Loucy (cell line): ENCODE data around the gene NPTN.

Source experiments
- H2AFZ ChIP-seq: fragments of 200-600 bp; sonication (generic); 2 replicates; pipeline ENCODE4 v1.6.0; 2016; ENCODE audit warnings: antibody characterized with exemption, mild to moderate bottlenecking, low read length, moderate library complexity
- H3F3A ChIP-seq: fragments of 200-600 bp; 2 replicates; pipeline ENCODE4 v1.6.0; 2016; ENCODE audit warnings: antibody characterized with exemption, low read depth, mild to moderate bottlenecking
- H3K27me3 ChIP-seq: fragments of 200-600 bp; sonication (generic); 2 replicates; pipeline ENCODE4 v1.6.1; 2014; ENCODE audit warnings: low read length, mild to moderate bottlenecking; ENCODE audit not compliant: insufficient read depth, poor library complexity, severe bottlenecking
- H3K36me3 ChIP-seq: fragments of 200-600 bp; sonication (generic); 2 replicates; pipeline ENCODE4 v1.6.1; 2016; ENCODE audit warnings: low read length; ENCODE audit not compliant: insufficient read depth
- H3K4me1 ChIP-seq: fragments of 200-600 bp; sonication (generic); 2 replicates; pipeline ENCODE4 v1.5.1; 2014; ENCODE audit warnings: low read length, mild to moderate bottlenecking; ENCODE audit not compliant: insufficient read depth, poor library complexity, severe bottlenecking
- H3K4me2 ChIP-seq: fragments of 200-600 bp; sonication (generic); 2 replicates; pipeline ENCODE4 v1.6.0; 2014; ENCODE audit warnings: antibody characterized with exemption, low read length, low read depth, mild to moderate bottlenecking; ENCODE audit not compliant: poor library complexity, severe bottlenecking
- H3K4me3 ChIP-seq: fragments of 200-600 bp; sonication (generic); 2 replicates; pipeline ENCODE4 v1.5.1; 2014; ENCODE audit warnings: low read length, mild to moderate bottlenecking, mixed read lengths; ENCODE audit not compliant: poor library complexity, severe bottlenecking
- H3K79me2 ChIP-seq: fragments of 200-600 bp; sonication (generic); 2 replicates; pipeline ENCODE4 v1.6.1; 2014; ENCODE audit warnings: low read length; ENCODE audit not compliant: insufficient read depth
- H3K9ac ChIP-seq: fragments of 200-600 bp; sonication (generic); 2 replicates; pipeline ENCODE4 v1.6.0; 2014; ENCODE audit warnings: mild to moderate bottlenecking, low read depth, low read length, moderate library complexity; ENCODE audit not compliant: poor library complexity, severe bottlenecking
- H3K9me2 ChIP-seq: fragments of 200-600 bp; sonication (generic); replicated peaks from 2 replicates; pipeline ENCODE4 v1.6.1; 2016; ENCODE audit warnings: low read depth, low read length, mixed read lengths
- H3K9me3 ChIP-seq: fragments of 200-600 bp; sonication (generic); 2 replicates; pipeline ENCODE4 v1.6.1; 2014; ENCODE audit warnings: mild to moderate bottlenecking, antibody characterized with exemption, low read length, low read depth; ENCODE audit not compliant: insufficient read depth
- H4K20me1 ChIP-seq: fragments of 200-600 bp; sonication (generic); 2 replicates; pipeline ENCODE4 v1.6.0; 2014; ENCODE audit warnings: antibody characterized with exemption, low read length, mild to moderate bottlenecking; ENCODE audit not compliant: insufficient read depth, poor library complexity, severe bottlenecking
- EZH2phosphoT487 ChIP-seq: fragments of 200-600 bp; IDR thresholded peaks from 2 replicates; pipeline ENCODE4 v1.6.1; 2018; ENCODE audit warnings: antibody characterized with exemption, mild to moderate bottlenecking, moderate library complexity, borderline replicate concordance
- TF ChIP-seq, protein P1 (sequence below): fragments of 200-600 bp; sonication (generic); conservative IDR thresholded peaks from 2 replicates; pipeline ENCODE4 v1.5.1; 2014; ENCODE audit warnings: mild to moderate bottlenecking, antibody characterized with exemption, low read length

NPTN gene

DNA sequence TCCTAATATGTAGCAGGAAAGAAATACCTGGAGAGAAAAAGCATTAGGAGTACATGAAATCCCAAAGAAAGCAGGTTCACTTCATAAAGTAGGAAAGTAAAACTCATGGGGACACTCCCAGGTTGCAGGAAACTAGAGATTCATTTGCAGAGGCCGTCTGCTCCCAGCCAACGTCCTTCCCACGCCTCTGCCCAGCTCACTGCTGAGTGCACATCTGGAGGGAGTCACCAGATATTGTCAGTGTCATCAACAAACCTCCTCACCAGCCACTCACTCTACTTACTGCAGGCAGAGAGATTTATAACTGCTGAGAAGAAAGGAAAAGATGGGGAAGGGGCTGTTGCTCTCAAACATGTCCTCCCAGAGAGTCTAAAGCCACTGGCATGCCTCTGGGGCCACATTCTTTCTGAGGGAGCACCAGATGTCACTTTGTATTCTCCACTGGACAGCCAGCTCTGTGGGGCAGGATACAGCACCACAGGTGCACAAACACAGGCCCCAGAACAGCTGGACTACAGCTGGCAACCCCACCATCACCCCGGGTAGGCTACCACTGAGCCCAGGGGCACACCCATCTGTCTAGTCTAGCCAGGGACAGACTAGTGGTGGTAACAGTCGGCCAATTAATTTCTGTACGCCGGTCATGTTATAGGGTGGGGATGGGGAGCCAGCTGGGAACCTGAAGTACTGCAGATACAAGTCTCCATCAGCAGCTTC is 64.5 kb downstream of the NPTN start:
- no peak overlapping the region for H3K4me3 ChIP-seq
- no peaks in the 10 kb centered on the region for H4K20me1 ChIP-seq
- H2AFZ ChIP-seq: no peak overlapping the region
- no peak overlapping the region for H3K9ac ChIP-seq
- H3K4me1 ChIP-seq: no peaks in the 10 kb centered on the region
- H3K4me2 ChIP-seq: no peak overlapping the region
- H3F3A ChIP-seq: no peaks in the 10 kb centered on the region
- H3K9me2 ChIP-seq: no peaks in the 10 kb centered on the region
- peaks cover 55% of the 10 kb centered on the region for H3K36me3 ChIP-seq
- H3K9me3 ChIP-seq: no peaks in the 10 kb centered on the region
- H3K27me3 ChIP-seq: no peaks in the 10 kb centered on the region
- no peak for TF ChIP-seq EZH2phosphoT487
- TF ChIP-seq, protein P1, sequence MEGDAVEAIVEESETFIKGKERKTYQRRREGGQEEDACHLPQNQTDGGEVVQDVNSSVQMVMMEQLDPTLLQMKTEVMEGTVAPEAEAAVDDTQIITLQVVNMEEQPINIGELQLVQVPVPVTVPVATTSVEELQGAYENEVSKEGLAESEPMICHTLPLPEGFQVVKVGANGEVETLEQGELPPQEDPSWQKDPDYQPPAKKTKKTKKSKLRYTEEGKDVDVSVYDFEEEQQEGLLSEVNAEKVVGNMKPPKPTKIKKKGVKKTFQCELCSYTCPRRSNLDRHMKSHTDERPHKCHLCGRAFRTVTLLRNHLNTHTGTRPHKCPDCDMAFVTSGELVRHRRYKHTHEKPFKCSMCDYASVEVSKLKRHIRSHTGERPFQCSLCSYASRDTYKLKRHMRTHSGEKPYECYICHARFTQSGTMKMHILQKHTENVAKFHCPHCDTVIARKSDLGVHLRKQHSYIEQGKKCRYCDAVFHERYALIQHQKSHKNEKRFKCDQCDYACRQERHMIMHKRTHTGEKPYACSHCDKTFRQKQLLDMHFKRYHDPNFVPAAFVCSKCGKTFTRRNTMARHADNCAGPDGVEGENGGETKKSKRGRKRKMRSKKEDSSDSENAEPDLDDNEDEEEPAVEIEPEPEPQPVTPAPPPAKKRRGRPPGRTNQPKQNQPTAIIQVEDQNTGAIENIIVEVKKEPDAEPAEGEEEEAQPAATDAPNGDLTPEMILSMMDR: no peak
- H3K79me2 ChIP-seq: no peaks in the 10 kb centered on the region

DNA sequence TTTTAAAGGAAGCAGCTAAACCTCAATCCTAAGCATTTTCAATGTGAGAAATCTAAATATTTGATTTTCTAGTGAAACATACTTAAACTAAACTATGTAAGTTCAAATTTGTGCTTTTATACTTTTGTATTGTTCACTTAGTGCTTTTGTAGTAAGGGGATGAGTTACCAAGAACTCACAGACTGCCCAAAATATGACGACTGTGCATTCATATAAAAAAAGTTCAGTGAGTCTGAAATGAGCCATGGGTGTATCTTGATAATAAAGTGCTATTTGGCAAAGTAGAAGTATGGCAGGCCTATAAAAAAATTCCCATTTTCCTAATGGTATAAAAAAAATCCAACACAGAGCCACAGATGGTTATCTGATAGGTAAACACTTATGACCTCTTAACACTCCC is 66.2 kb downstream of the NPTN start:
- Histone ChIP-seq H3K79me2 (no peaks in the 10 kb centered on the region), H3K27me3 (no peaks in the 10 kb centered on the region), H3K4me2 (no peak overlapping the region), H3K36me3 (peaks cover 54% of the 10 kb centered on the region), H3K4me3 (no peak overlapping the region), H3F3A (no peaks in the 10 kb centered on the region), H3K9me2 (no peaks in the 10 kb centered on the region), H3K4me1 (no peaks in the 10 kb centered on the region), H4K20me1 (no peaks in the 10 kb centered on the region), H3K9ac (no peak overlapping the region), H3K9me3 (no peaks in the 10 kb centered on the region), H2AFZ (no peak overlapping the region)
- TF ChIP-seq EZH2phosphoT487: no peak
- TF ChIP-seq, protein P1: no peak

DNA sequence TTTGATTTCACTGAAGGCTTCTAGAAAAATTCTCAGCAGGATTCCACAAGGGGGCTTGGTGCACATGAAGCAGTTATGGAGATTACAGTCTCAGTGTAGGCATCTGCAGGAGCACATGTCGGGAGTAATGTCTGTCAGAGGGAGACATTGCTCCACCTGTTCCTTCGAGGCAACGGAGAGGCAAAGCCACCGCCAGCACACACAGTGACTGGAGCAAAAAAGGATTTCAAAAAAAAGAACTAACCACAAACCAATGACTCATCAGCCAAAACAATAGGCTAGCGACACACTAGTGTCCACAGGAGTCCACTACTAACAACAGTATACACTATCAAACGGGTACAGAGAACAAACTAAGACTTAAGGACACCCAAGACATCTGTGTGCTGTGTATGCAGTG is 68.9 kb downstream of the NPTN start:
- Histone ChIP-seq H3K4me3 (no peak overlapping the region), H3K9me2 (no peaks in the 10 kb centered on the region), H3F3A (no peaks in the 10 kb centered on the region), H3K9me3 (no peaks in the 10 kb centered on the region), H3K4me2 (no peak overlapping the region), H3K27me3 (no peaks in the 10 kb centered on the region), H4K20me1 (no peaks in the 10 kb centered on the region), H3K4me1 (no peaks in the 10 kb centered on the region), H2AFZ (no peak overlapping the region), H3K36me3 (peaks cover 45% of the 10 kb centered on the region), H3K79me2 (no peaks in the 10 kb centered on the region), H3K9ac (no peak overlapping the region)
- TF ChIP-seq, protein P1: no peak
- no peak for TF ChIP-seq EZH2phosphoT487
